SU-DHL-6 (cell line): ENCODE data around the gene PDE4D.

Source experiments
- H2AFZ ChIP-seq: fragments of 200-600 bp; sonication (generic); 2 replicates; pipeline ENCODE4 v1.6.1; 2014; ENCODE audit warnings: low read depth, mild to moderate bottlenecking, moderate library complexity, mixed read lengths, antibody characterized with exemption, low read length; ENCODE audit not compliant: severe bottlenecking
- H3F3A ChIP-seq: fragments of 200-600 bp; shearing (Covaris generic); 2 replicates; pipeline ENCODE4 v1.6.0; 2016; ENCODE audit warnings: antibody characterized with exemption, mild to moderate bottlenecking; ENCODE audit not compliant: insufficient read depth
- H3K27ac ChIP-seq: fragments of 200-600 bp; sonication (generic); 2 replicates; pipeline ENCODE4 v1.5.1; 2016; ENCODE audit warnings: low read depth, mild to moderate bottlenecking, low read length, moderate library complexity, mixed read lengths
- H3K27me3 ChIP-seq: fragments of 200-600 bp; sonication (generic), shearing (Covaris generic); 2 replicates; pipeline ENCODE4 v1.6.0; 2014; ENCODE audit warnings: mild to moderate bottlenecking, low read length
- H3K36me3 ChIP-seq: fragments of 200-600 bp; sonication (generic); 2 replicates; pipeline ENCODE4 v1.6.1; 2014; ENCODE audit warnings: mild to moderate bottlenecking, low read length, mixed read lengths
- H3K4me2 ChIP-seq: fragments of 300-600, 200-600 bp; shearing (Covaris generic), sonication (generic); 2 replicates; pipeline ENCODE4 v1.6.0; 2014; ENCODE audit warnings: low read length, low read depth, mild to moderate bottlenecking; ENCODE audit not compliant: poor library complexity, severe bottlenecking
- H3K4me3 ChIP-seq: fragments of 200-600 bp; sonication (generic); 2 replicates; pipeline ENCODE4 v1.5.1; 2014; ENCODE audit warnings: antibody characterized with exemption, low read length, mild to moderate bottlenecking, mixed read lengths; ENCODE audit not compliant: insufficient read depth, poor library complexity, severe bottlenecking
- H3K79me2 ChIP-seq: fragments of 200-600 bp; sonication (generic); 2 replicates; pipeline ENCODE4 v1.6.1; 2014; ENCODE audit warnings: mild to moderate bottlenecking, low read length, moderate library complexity; ENCODE audit not compliant: insufficient read depth
- H3K9ac ChIP-seq: fragments of 200-600 bp; sonication (generic); 2 replicates; pipeline ENCODE4 v1.7.0; 2014; ENCODE audit warnings: mild to moderate bottlenecking, low read length
- H3K9me2 ChIP-seq: fragments of 200-600 bp; sonication (generic); replicated peaks from 2 replicates; pipeline ENCODE4 v1.6.1; 2014; ENCODE audit warnings: low read length; ENCODE audit not compliant: insufficient read depth
- H3K9me3 ChIP-seq: fragments of 200-600 bp; sonication (generic); 2 replicates; pipeline ENCODE4 v1.6.1; 2014; ENCODE audit warnings: low read length, mixed read lengths; ENCODE audit not compliant: insufficient read depth
- H4K20me1 ChIP-seq: fragments of 200-600 bp; sonication (generic); 2 replicates; pipeline ENCODE4 v1.6.1; 2014; ENCODE audit warnings: low read depth, mild to moderate bottlenecking, antibody characterized with exemption, low read length, moderate library complexity, mixed read lengths
- EZH2phosphoT487 ChIP-seq: fragments of 200-600 bp; sonication (generic), shearing (Covaris generic); conservative IDR thresholded peaks from 2 replicates; pipeline ENCODE4 v1.6.1; 2018; ENCODE audit warnings: mild to moderate bottlenecking, antibody characterized with exemption, low read length, moderate library complexity, mixed read lengths
- TF ChIP-seq, protein P1 (sequence below): fragments of 200-600 bp; sonication (generic); IDR thresholded peaks from one replicate; pipeline ENCODE4 v1.5.1; 2017; ENCODE audit warnings: antibody characterized with exemption, mild to moderate bottlenecking, low read length, moderate library complexity; ENCODE audit not compliant: insufficient read depth, poor library complexity, severe bottlenecking

The PDE4D gene

DNA sequence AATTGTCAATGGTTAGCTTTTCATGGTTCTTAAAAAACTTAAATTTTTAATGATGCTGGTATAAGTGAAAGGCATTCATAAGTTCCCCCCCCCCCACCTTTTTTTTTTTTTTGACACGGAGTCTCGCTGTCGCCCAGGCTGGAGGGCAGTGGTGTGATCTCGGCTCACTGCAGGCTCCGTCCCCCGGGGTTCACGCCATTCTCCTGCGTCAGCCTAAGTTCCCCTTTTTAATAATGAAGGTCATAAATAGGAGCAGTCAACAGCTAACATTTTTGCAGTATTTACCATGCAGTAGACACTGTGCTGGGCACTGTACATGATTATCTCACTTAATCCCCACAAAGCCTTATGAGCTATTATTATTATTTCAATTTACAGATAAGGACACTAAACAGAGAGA is 556.3 kb downstream of the PDE4D start:
- H3K9ac ChIP-seq, result no peak overlapping the region
- no peak overlapping the region for H3K27ac ChIP-seq
- TF ChIP-seq EZH2phosphoT487, result no peak
- TF ChIP-seq, protein P1, sequence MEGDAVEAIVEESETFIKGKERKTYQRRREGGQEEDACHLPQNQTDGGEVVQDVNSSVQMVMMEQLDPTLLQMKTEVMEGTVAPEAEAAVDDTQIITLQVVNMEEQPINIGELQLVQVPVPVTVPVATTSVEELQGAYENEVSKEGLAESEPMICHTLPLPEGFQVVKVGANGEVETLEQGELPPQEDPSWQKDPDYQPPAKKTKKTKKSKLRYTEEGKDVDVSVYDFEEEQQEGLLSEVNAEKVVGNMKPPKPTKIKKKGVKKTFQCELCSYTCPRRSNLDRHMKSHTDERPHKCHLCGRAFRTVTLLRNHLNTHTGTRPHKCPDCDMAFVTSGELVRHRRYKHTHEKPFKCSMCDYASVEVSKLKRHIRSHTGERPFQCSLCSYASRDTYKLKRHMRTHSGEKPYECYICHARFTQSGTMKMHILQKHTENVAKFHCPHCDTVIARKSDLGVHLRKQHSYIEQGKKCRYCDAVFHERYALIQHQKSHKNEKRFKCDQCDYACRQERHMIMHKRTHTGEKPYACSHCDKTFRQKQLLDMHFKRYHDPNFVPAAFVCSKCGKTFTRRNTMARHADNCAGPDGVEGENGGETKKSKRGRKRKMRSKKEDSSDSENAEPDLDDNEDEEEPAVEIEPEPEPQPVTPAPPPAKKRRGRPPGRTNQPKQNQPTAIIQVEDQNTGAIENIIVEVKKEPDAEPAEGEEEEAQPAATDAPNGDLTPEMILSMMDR, result no peak
- H3K9me3 ChIP-seq, result no peaks in the 10 kb centered on the region
- no peaks in the 10 kb centered on the region for H4K20me1 ChIP-seq
- H3K79me2 ChIP-seq, result no peaks in the 10 kb centered on the region
- no peak overlapping the region for H3K4me2 ChIP-seq
- no peaks in the 10 kb centered on the region for H3K27me3 ChIP-seq
- H2AFZ ChIP-seq, result no peak overlapping the region
- no peak overlapping the region for H3K4me3 ChIP-seq
- no peaks in the 10 kb centered on the region for H3K9me2 ChIP-seq
- H3F3A ChIP-seq, result no peaks in the 10 kb centered on the region
- no peaks in the 10 kb centered on the region for H3K36me3 ChIP-seq

DNA sequence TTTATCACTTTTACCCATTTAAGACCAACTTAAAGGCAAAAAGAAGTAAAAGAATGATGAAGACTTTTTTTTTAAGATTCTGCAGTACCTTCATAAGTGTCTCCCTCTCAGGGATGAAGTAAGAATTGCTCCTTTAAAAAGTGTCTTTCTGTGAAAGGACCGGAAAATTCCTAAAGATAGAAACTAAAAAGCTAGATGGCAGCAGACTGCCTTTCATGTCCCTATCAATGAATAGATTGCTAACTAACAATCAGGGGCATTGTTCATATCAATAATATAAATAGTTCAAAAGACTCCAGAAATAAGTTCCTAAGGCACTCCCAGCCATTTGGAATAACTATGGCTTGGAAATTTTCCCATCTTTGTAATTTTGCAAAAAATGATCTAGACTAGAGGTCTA is 558.0 kb downstream of the PDE4D start:
- Histone ChIP-seq H3K4me2 (no peak overlapping the region), H3K9ac (no peak overlapping the region), H3K4me3 (no peak overlapping the region), H3K36me3 (no peaks in the 10 kb centered on the region), H2AFZ (no peak overlapping the region), H3K79me2 (no peaks in the 10 kb centered on the region), H3F3A (no peaks in the 10 kb centered on the region), H3K9me3 (no peaks in the 10 kb centered on the region), H3K9me2 (no peaks in the 10 kb centered on the region), H4K20me1 (no peaks in the 10 kb centered on the region), H3K27me3 (no peaks in the 10 kb centered on the region), H3K27ac (no peak overlapping the region)
- TF ChIP-seq, protein P1, result no peak
- TF ChIP-seq EZH2phosphoT487, result no peak

DNA sequence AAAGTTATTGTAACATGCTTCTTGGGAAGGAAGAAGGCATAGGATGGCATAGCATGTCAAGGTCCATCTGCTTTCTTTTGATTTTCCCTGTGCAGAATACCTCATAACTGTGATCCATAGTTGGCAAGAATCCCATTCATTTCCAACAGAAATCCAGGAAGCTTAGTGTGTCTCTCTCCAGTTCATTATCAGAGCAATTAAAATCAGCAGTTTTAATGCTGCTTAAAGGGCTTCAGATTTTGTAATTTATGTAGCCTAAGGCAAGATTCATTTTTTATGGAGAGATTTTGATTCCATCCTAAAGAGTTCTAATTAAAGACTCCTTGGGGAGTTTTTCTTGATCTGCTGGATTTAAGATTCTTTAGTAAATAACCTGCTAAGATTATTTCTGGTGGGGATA is 560.1 kb downstream of the PDE4D start:
- Histone ChIP-seq H3K9ac (no peak overlapping the region), H3K4me2 (no peak overlapping the region), H3K27ac (no peak overlapping the region), H3K36me3 (no peaks in the 10 kb centered on the region), H3F3A (no peaks in the 10 kb centered on the region), H4K20me1 (no peaks in the 10 kb centered on the region), H3K9me2 (no peaks in the 10 kb centered on the region), H3K27me3 (no peaks in the 10 kb centered on the region), H3K79me2 (no peaks in the 10 kb centered on the region), H3K4me3 (no peak overlapping the region), H3K9me3 (no peaks in the 10 kb centered on the region), H2AFZ (no peak overlapping the region)
- TF ChIP-seq, protein P1, result no peak
- TF ChIP-seq EZH2phosphoT487, result no peak
